Left ventricle myocardium inferior (tissue), 1 donor: ENCODE results near the gene SHISA4. TPM values are rescaled to one million over a fixed set of nuclear protein-coding genes. Genes with fewer than 3 reads are reported as not detected.
"Not testable (repeated sequence)": the region's sequence is repeated elsewhere in the genome, so short reads cannot be mapped to it uniquely, and the experiment has no call there.

Experiments used
- DNase-seq: peaks from one replicate; pipeline ENCODE4 v3.0.0-alpha.2; 2020
- H3K27ac ChIP-seq: fragments of 200-600 bp; replicated peaks from 2 replicates; pipeline ENCODE4 v1.8.0; 2021
- H3K27me3 ChIP-seq: fragments of 200-600 bp; 2 replicates; pipeline ENCODE4 v1.8.0; 2021; ENCODE audit warnings: low read depth
- H3K36me3 ChIP-seq: fragments of 200-600 bp; 2 replicates; pipeline ENCODE4 v1.8.0; 2021
- H3K4me1 ChIP-seq: fragments of 200-600 bp; 2 replicates; pipeline ENCODE4 v1.8.0; 2021
- H3K4me3 ChIP-seq: fragments of 200-600 bp; 2 replicates; pipeline ENCODE4 v1.8.0; 2021; ENCODE audit warnings: mild to moderate bottlenecking, moderate library complexity
- H3K9me3 ChIP-seq: fragments of 200-600 bp; replicated peaks from 2 replicates; pipeline ENCODE4 v1.8.0; 2021
- intact Hi-C: fragments of 100-400 bp; cut with micrococcal nuclease; formaldehyde crosslinking; loops from one replicate; pipeline ENCODE4 v1.11.0; 2022
- long read RNA-seq: library from polyadenylated mRNA; unstranded; transcript quantifications from one replicate; pipeline ENCODE4 v2.0.0, GENCODE V29; 2021
- total RNA-seq: library from RNA; stranded (reverse); fragmentation: NEBNext Ultra II Directional; extraction: Animal tissue kit (Norgen Biotek cat#: 25700); gene quantifications from one replicate; pipeline ENCODE4 v1.2.1, GENCODE V29; 2021
- TF ChIP-seq, protein P1 (sequence below): fragments of 200-600 bp; IDR thresholded peaks from 2 replicates; pipeline ENCODE4 v1.8.0; 2021; ENCODE audit warnings: antibody characterized with exemption, mild to moderate bottlenecking, borderline replicate concordance
- donor health status: DM: no; HTN: yes; CAD: no; lungs with severe emphysema.

The SHISA4 gene, protein sequence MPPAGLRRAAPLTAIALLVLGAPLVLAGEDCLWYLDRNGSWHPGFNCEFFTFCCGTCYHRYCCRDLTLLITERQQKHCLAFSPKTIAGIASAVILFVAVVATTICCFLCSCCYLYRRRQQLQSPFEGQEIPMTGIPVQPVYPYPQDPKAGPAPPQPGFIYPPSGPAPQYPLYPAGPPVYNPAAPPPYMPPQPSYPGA
- total RNA-seq = 191 TPM
- long read RNA-seq, transcript SHISA4-202 (5 exons, 914 nt) = minor isoform, 19 of 204 reads
- long read RNA-seq, transcript SHISA4-201 (5 exons, 1,341 nt) = major isoform, 133 of 204 reads
- long read RNA-seq, partial matches to known transcripts = 46 of 204 reads
- long read RNA-seq, other reads (novel, unspliced or antisense) = 6 of 204 reads

DNA sequence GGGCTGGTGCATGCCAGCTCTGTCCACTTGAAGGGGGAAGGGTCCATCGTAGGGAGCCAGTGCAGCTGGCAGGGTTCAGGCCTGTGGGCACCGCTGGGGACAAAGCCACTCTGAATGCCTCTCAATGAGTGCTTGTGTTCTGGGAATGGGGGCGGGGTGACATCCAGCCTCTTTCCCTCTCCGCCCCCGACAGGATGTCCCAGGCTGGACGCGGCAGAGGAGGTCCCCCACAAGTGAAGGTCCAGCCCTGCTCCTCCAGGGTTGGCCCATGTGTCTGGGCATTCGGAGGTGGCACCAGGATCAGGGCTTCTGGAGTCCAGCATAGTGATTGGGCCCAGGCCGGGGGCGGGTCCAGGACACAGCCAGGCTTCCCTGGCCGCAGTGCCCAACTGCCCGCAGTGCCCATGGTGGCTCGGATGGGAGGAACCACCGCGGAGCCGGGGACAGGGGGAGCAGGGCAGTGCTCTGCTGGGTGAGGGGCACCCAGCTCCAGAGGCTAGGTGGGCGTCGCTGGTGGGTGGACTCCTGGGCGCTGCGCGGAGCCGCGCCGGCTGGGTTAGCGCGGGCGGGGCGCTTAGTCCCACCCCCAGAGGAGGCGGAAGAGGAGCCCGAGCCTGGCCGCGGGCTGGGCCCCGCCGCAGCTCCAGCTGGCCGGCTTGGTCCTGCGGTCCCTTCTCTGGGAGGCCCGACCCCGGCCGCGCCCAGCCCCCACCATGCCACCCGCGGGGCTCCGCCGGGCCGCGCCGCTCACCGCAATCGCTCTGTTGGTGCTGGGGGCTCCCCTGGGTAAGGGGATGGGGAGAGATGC, at the start of gene SHISA4:
Gene SHISA4, plus strand, starts transcription at position 617 of the 808 bp plus-strand sequence. Its CDS starts 97 bp downstream, at position 714.
- DNase-seq = peak; percentile 83
- TF ChIP-seq, protein P1, sequence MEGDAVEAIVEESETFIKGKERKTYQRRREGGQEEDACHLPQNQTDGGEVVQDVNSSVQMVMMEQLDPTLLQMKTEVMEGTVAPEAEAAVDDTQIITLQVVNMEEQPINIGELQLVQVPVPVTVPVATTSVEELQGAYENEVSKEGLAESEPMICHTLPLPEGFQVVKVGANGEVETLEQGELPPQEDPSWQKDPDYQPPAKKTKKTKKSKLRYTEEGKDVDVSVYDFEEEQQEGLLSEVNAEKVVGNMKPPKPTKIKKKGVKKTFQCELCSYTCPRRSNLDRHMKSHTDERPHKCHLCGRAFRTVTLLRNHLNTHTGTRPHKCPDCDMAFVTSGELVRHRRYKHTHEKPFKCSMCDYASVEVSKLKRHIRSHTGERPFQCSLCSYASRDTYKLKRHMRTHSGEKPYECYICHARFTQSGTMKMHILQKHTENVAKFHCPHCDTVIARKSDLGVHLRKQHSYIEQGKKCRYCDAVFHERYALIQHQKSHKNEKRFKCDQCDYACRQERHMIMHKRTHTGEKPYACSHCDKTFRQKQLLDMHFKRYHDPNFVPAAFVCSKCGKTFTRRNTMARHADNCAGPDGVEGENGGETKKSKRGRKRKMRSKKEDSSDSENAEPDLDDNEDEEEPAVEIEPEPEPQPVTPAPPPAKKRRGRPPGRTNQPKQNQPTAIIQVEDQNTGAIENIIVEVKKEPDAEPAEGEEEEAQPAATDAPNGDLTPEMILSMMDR = no peak
- Histone ChIP-seq H3K36me3 (peaks cover 10% of the 10 kb centered on the region), H3K4me3 (peak within 1 kb of the TSS; percentile 93), H3K9me3 (no peaks in the 10 kb centered on the region), H3K4me1 (peaks cover 74% of the 10 kb centered on the region), H3K27me3 (no peaks in the 10 kb centered on the region), H3K27ac (peak within 1 kb of the TSS; percentile 90)
- intact Hi-C loops = no loop called here

DNA sequence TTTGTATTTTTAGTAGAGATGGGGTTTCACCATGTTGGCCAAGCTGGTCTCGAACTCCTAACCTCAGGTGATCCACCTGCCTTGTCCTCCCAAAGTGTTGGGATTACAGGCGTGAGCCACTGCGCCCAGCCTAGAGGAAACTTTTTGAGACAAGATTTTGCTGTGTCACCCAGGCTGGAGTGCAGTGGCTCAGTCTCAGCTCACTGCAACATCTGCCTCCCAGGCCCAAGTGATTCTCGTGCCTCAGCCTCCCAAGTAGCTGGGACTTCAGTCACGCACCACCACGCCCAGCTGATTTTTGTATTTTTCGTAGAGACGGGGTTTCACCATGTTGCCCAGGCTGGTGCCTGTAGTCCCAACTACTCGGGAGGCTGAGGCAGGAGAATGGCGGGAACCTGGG, 49.6 kb upstream of the SHISA4 start:
- DNase-seq, H3K27me3 ChIP-seq, H3K27ac ChIP-seq, H3K4me1 ChIP-seq, intact Hi-C loops, H3K9me3 ChIP-seq, H3K36me3 ChIP-seq, H3K4me3 ChIP-seq: not testable (repeated sequence)

DNA sequence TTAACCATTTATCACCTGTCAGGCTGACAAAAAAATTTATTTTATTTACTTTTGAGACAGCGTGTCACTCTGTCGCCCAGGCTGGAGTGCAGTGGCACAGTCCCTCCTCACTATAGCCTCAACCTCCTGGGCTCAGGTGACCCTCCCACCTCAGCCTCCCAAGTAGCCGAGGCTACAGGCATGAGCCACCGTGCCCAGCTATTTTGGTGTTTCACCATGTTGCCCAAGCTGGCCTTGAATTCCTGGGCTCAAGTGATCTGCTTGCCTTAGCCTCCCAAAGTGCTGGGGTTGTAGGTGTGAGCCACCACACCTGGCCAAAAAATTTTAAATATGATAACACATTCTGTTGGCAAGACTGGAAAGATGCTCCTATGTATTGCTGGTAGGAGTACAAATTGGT, 48.6 kb upstream of the SHISA4 start:
- intact Hi-C loops = no loop called here
- peaks cover 10% of the 10 kb centered on the region for H3K36me3 ChIP-seq
- TF ChIP-seq, protein P1 = no peak
- peaks cover 6% of the 10 kb centered on the region for H3K4me1 ChIP-seq
- no peaks in the 10 kb centered on the region for H3K9me3 ChIP-seq
- H3K4me3 ChIP-seq = no peak overlapping the region
- H3K27me3 ChIP-seq = no peaks in the 10 kb centered on the region
- H3K27ac ChIP-seq = no peak overlapping the region
- no peak for DNase-seq

DNA sequence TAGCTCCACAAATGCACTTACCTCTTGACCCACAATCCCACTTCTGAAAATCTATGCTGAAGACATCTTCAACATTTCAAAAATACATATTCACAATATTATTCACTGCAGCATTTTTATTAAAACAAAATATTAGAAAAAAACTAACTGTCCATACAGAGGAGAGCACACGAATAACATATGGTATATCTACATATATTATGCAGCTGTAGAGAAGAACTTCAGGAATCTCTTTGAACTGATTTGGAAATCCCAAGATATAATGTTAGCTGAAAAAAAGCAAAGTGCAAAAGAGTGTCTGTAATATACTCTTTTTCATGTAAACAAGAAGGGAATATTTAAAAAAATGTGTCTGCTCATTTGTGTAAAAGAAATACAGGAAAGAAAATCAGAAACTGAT, 48.2 kb upstream of the SHISA4 start:
- DNase-seq = no peak
- H3K4me1 ChIP-seq = peaks cover 6% of the 10 kb centered on the region
- no peaks in the 10 kb centered on the region for H3K27me3 ChIP-seq
- no peaks in the 10 kb centered on the region for H3K9me3 ChIP-seq
- intact Hi-C loops = no loop called here
- TF ChIP-seq, protein P1 = no peak
- H3K36me3 ChIP-seq = peaks cover 10% of the 10 kb centered on the region
- no peak overlapping the region for H3K27ac ChIP-seq
- H3K4me3 ChIP-seq = no peak overlapping the region

DNA sequence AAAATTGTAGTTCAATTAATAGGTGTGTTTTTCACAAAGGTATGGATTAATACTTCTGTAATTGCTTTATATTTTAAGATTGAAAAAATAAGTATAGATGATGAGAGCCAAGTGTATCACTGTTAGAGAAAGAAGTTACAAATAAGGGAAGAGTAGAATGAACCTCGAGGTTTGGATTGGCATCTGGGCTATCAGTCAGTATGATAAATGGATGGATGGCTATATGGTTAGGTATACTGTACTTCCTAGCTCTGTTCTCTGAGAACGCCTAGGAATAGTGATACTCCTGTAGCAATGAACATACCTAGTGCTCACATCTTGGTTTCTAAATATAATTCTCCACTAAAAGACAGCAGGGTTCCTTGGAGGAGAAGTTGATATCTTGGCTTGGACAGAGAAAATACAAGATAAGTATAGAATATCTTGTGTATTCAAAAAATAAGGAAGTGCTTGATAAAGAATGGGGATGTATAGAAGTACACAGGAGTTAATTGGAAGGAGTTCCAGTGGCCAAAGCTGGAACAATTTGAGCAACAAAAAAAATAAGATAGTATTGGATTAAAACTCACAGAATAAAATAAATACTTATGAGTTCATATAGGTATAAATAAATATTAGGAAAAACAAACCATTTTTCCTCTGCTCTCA, 47.3 kb upstream of the SHISA4 start:
- DNase-seq = no peak

More for the DNA sequence above, 47.3 kb upstream of the SHISA4 start:
- Histone ChIP-seq H3K9me3 (no peaks in the 10 kb centered on the region), H3K27ac (no peak overlapping the region), H3K36me3 (peaks cover 4% of the 10 kb centered on the region), H3K27me3 (no peaks in the 10 kb centered on the region), H3K4me1 (peaks cover 6% of the 10 kb centered on the region), H3K4me3 (no peak overlapping the region)
- TF ChIP-seq, protein P1 = no peak
- intact Hi-C loops = no loop called here
